ENCODE measurements around the gene CSRNP2. TPM values are rescaled to one million over a fixed set of nuclear protein-coding genes. Genes with fewer than 3 reads are reported as not detected.

The CSRNP2 gene
- total and polyA plus RNA-seq, 2 of the 13 experiments (the other 11 are each of a cell fraction or from before 2014, with no cell fraction given): 4.8 to 7.3 TPM

GRCh38 chr12:51108136-51108535 is 24.7 kb upstream of the CSRNP2 start:
- 94% methylated on average over 4 of the region's 4 CpGs for WGBS (ENCODE audit: low lambda C conversion rate)
- no peaks in the 10 kb centered on the region for H3K9me3 ChIP-seq (ENCODE audit: low read length)
- in situ Hi-C loops (cut with HindIII; ENCODE audit: extremely low pct_ligation_motif_present, low pct_unique_long_range_greater_than_20kb): no loop called here
- FAIRE-seq: no peak
- ChIA-PET CTCF (ENCODE audit: low intra/inter-chr PET ratio, low total read pairs) (no interaction called here), POLR2A (no interaction called here)
- no peak overlapping the region for H3K4me3 ChIP-seq (replicated peaks in 1 of 3; ENCODE audit: insufficient read depth in 1 of 3, low read depth in 2 of 3, low read length in 3 of 3)
- H3K27ac ChIP-seq (ENCODE audit: extremely low read length, insufficient read depth, low read length): no peak overlapping the region
- ATAC-seq: no peak
- no peak overlapping the region for H3K9ac ChIP-seq (ENCODE audit: insufficient read depth, low read depth, low read length)
- no peak overlapping the region for H2AFZ ChIP-seq (ENCODE audit: low read length)
- H3K4me2 ChIP-seq (ENCODE audit: low read depth, low read length): no peak overlapping the region
- TF ChIP-seq ARID4A (CRISPR knock-in tag; IDR thresholded peaks at IDR 0.05; ENCODE audit: borderline replicate concordance): no peak
- no peak for TF ChIP-seq HDAC1 (CRISPR knock-in tag; IDR thresholded peaks at IDR 0.05)
- TF ChIP-seq RFXANK (CRISPR knock-in tag; IDR thresholded peaks at IDR 0.05): no peak
- no peak for TF ChIP-seq PHF5A (CRISPR knock-in tag; IDR thresholded peaks at IDR 0.05; ENCODE audit: low read depth, unreplicated experiment)
- TF ChIP-seq AKAP8 (CRISPR knock-in tag; IDR thresholded peaks at IDR 0.05): no peak
- TF ChIP-seq POGZ (CRISPR knock-in tag; IDR thresholded peaks at IDR 0.05): no peak
- TF ChIP-seq NFE2L1 (CRISPR knock-in tag; IDR thresholded peaks at IDR 0.05; ENCODE audit: borderline replicate concordance): no peak
- no peak for TF ChIP-seq TGIF2 (CRISPR knock-in tag; IDR thresholded peaks at IDR 0.05)
- no peak for TF ChIP-seq DPF2 (CRISPR knock-in tag; IDR thresholded peaks at IDR 0.05; ENCODE audit: borderline replicate concordance, low read depth)
- no peaks in the 10 kb centered on the region for H3K79me2 ChIP-seq (ENCODE audit: insufficient read depth, low read length)
- no peaks in the 10 kb centered on the region for H4K20me1 ChIP-seq (ENCODE audit: insufficient read depth, low read length)
- no peaks in the 10 kb centered on the region for H3K4me1 ChIP-seq (ENCODE audit: insufficient read depth, low read length)
- peaks cover 15 to 42% of the 10 kb centered on the region in 2 experiments; a peak in 4 of 5 replicates for H3K36me3 ChIP-seq (replicated peaks in 1 of 2; ENCODE audit: control insufficient read depth in 1 of 2, insufficient read depth in 2 of 2, low read length in 2 of 2)
- intact Hi-C loops (cut with micrococcal nuclease; ENCODE audit: unreplicated experiment): no loop called here
- DNase-seq (ENCODE audit: low spot score): no peak
- H3K27me3 ChIP-seq (ENCODE audit: control insufficient read depth in 1 of 2, insufficient read depth in 2 of 2, low read length in 2 of 2): no peaks in the 10 kb centered on the region
- BruUV-seq (replicated peaks): no TSS peak

All from HepG2 (cell line).